Heart left ventricle (tissue), 16 donors: Measurements from ENCODE around the gene CNGA2. TPM values are rescaled to one million over a fixed set of nuclear protein-coding genes. Genes with fewer than 3 reads are reported as not detected.
A peak's percentile ranks its signal among the peaks of the same experiment; 100 is the strongest.

Experiments used
- ATAC-seq, 4 donors: fragments of 200-7000 bp; cut with Tn5 transposase; one replicate each; pipeline ENCODE4 v1.9.1; 2020 to 2022; ENCODE audit warnings: moderate library complexity in 4 of 4, mild to moderate bottlenecking in 3 of 4, moderate number of reproducible peaks in 1 of 4
- DNase-seq, 5 donors: peaks; one replicate each; pipeline ENCODE4 v3.0.0-alpha.2; 2020
- H3K27ac ChIP-seq, 12 donors: fragments of 200-600 bp; sonication (generic) in 4 of 12; one replicate each; pipeline versions ENCODE4 v1.5.0 to v1.8.0; 2016 to 2022; ENCODE audit warnings: mild to moderate bottlenecking in 2 of 12
- H3K27me3 ChIP-seq, 9 donors: fragments of 200-600 bp; sonication (generic) in 2 of 9; one replicate each; pipeline versions ENCODE4 v1.5.1 to v1.8.0; 2016 to 2022; ENCODE audit warnings: mild to moderate bottlenecking in 3 of 9
- H3K36me3 ChIP-seq, 9 donors: fragments of 200-600 bp; sonication (generic) in 2 of 9; one replicate each; pipeline versions ENCODE4 v1.5.0 to v1.8.0; 2018 to 2022; ENCODE audit warnings: mild to moderate bottlenecking in 2 of 9
- H3K4me1 ChIP-seq, 12 donors: fragments of 200-600 bp; sonication (generic) in 4 of 12; one replicate each; pipeline versions ENCODE4 v1.5.0 to v1.8.0; 2016 to 2022; ENCODE audit warnings: mild to moderate bottlenecking in 3 of 12
- H3K4me3 ChIP-seq, 12 donors: fragments of 200-600 bp; sonication (generic) in 4 of 12; one replicate each; pipeline versions ENCODE4 v1.5.0 to v1.8.0; 2017 to 2022; ENCODE audit warnings: mild to moderate bottlenecking in 9 of 12, moderate library complexity in 4 of 12
- H3K9me3 ChIP-seq, 12 donors: fragments of 200-600 bp; sonication (generic) in 4 of 12; one replicate each; pipeline versions ENCODE4 v1.5.0 to v1.8.0; 2016 to 2022; ENCODE audit warnings: mild to moderate bottlenecking in 1 of 12
- POLR2A ChIP-seq, 2 donors: fragments of 450-650 bp; IDR thresholded peaks; one replicate each; pipeline ENCODE4 v1.6.1; 2017; ENCODE audit warnings: antibody characterized with exemption in 2 of 2, mild to moderate bottlenecking in 2 of 2, moderate library complexity in 2 of 2
- WGBS, 4 donors: extraction: QIAGEN DNeasy Blood & Tissue Kit in 2 of 4; methylation state at CpG; one replicate each; pipeline versions ENCODE4 v1.1.5 to v1.1.7; 2013 to 2018; 5-methylcytosine and 5-hydroxymethylcytosine counted together
- intact Hi-C, 10 donors: fragments of 100-400 bp; cut with DNase I; formaldehyde crosslinking; loops; one replicate each; pipeline versions ENCODE4 v1.11.1 to v1.14.2; 2022
- polyA plus RNA-seq, 2 donors: library from polyadenylated mRNA; stranded (reverse); fragments of 200-250 nt; gene quantifications; one replicate each; pipeline ENCODE4 v1.2.3, GENCODE V29; 2013
- total RNA-seq, 9 donors: library from RNA; depleted of rRNA in 2 of 9; stranded (reverse); fragments of >200 nt in 2 of 9; fragmentation: NEBNext Ultra II Directional in 3 of 9; extraction: Animal tissue kit (Norgen Biotek cat#: 25700) in 3 of 9; gene quantifications; one replicate each; pipeline versions ENCODE4 v1.1.0 to v1.2.4, GENCODE V29; 2016 to 2023
- TF ChIP-seq, protein P1 (sequence below), 12 donors: fragments of 200-600 bp; sonication (generic) in 4 of 12; IDR thresholded peaks; one replicate each; pipeline versions ENCODE4 v1.5.0 to v1.8.0; 2018 to 2022; ENCODE audit warnings: antibody characterized with exemption in 12 of 12, mild to moderate bottlenecking in 5 of 12
- donor health status: ischemic (EF 13 %, LVEDD 7.1; RV severe dilation, severe dysfunction).
- donor health status: healthy with polysubstance abuse.
- donor health status: DM: no; HTN: yes; CAD: no.
- donor health status: DM: no; HTN: no; CAD: no.
- donor health status: ischemic (EF 25% LVEDD 6.9; RV normal size, moderate dysfunction).
- donor health status: ischemic (EF 25% LVEDD 5.7; RV mildly dilated, moderate dysfunction).
- donor health status: healthy.
- donor health status: DM: yes; HTN: yes; CAD: no.
- donor health status: ischemic (EF 35%, LVEDD 5.7; RV mildly dilated, moderate dysfunction).
- donor health status: nonischemic (EF 11% LVEDD 7.7; RV severe dilation, severe dysfunction).
- donor health status: DM: yes; HTN: yes; CAD: no.
- donor health status: PGD.
- donor health status: ischemic (EF 29% LVEDD 5.4; RV normal size, mild dysfunction).
- donor health status: nonischemic (EF 23%, LVEDD 6.1; RV moderate dilation, normal function).

CNGA2 gene
- total and polyA plus RNA-seq, 11 donors: not detected

- Histone ChIP-seq H3K4me3 (no peak overlapping the region), H3K9me3 (no peaks in the 10 kb centered on the region), H3K27ac (no peak overlapping the region), H3K36me3 (no peaks in the 10 kb centered on the region), H3K27me3 (peaks cover 0 to 4% (median 0%) of the 10 kb centered on the region in 9 donors), H3K4me1 (no peaks in the 10 kb centered on the region)
- WGBS, 4 donors: 67 to 91% (median 81%) methylated on average over 3 of the region's 3 CpGs
- TF ChIP-seq POLR2A (IDR thresholded peaks at IDR 0.05): no peak
- TF ChIP-seq, protein P1, sequence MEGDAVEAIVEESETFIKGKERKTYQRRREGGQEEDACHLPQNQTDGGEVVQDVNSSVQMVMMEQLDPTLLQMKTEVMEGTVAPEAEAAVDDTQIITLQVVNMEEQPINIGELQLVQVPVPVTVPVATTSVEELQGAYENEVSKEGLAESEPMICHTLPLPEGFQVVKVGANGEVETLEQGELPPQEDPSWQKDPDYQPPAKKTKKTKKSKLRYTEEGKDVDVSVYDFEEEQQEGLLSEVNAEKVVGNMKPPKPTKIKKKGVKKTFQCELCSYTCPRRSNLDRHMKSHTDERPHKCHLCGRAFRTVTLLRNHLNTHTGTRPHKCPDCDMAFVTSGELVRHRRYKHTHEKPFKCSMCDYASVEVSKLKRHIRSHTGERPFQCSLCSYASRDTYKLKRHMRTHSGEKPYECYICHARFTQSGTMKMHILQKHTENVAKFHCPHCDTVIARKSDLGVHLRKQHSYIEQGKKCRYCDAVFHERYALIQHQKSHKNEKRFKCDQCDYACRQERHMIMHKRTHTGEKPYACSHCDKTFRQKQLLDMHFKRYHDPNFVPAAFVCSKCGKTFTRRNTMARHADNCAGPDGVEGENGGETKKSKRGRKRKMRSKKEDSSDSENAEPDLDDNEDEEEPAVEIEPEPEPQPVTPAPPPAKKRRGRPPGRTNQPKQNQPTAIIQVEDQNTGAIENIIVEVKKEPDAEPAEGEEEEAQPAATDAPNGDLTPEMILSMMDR (IDR thresholded peaks at IDR 0.05): no peak
- ATAC-seq (no peak), DNase-seq (no peak)
- intact Hi-C loops: no loop called here
These were observed 37.2 kb downstream of the CNGA2 start for GRCh38 chrX:151771726-151772125.

DNA sequence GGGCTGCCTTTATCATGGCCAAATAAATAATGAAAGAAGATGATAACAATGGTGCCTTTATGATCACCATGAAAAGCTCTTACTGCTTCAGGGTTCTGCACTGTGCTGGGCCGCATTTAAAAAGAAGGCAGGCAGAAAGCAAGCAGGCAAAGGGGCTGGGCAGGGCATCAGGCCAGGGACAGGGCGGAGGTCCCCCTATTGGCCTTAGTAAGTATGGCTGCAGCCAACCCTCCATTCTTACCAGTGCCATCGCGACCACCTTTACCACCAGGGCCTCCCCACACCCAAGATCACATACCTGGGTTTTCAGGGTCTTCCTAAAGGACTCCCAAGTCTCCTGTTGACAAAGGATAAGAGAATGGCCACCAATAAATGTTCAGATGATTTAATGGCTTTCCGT, 38.9 kb downstream of the CNGA2 start:
- Histone ChIP-seq H3K4me1 (no peaks in the 10 kb centered on the region), H3K27ac (no peak overlapping the region), H3K36me3 (no peaks in the 10 kb centered on the region), H3K9me3 (no peaks in the 10 kb centered on the region), H3K4me3 (no peak overlapping the region), H3K27me3 (peaks cover 0 to 5% (median 0%) of the 10 kb centered on the region in 9 donors)
- ATAC-seq (no peak), DNase-seq (no peak)
- WGBS, 4 donors: 50 to 88% (median 76%) methylated on average over 5 of the region's 5 CpGs
- TF ChIP-seq POLR2A (IDR thresholded peaks at IDR 0.05): no peak
- TF ChIP-seq, protein P1 (IDR thresholded peaks at IDR 0.05): no peak
- intact Hi-C loops: no loop called here

GRCh38 chrX:151774421-151774820, 39.9 kb downstream of the CNGA2 start:
- WGBS, 4 donors: 54 to 82% (median 76%) methylated on average over 3 of the region's 3 CpGs
- no peak for ATAC-seq
- Histone ChIP-seq H3K36me3 (no peaks in the 10 kb centered on the region), H3K4me1 (no peaks in the 10 kb centered on the region), H3K27ac (no peak overlapping the region), H3K4me3 (no peak overlapping the region), H3K9me3 (no peaks in the 10 kb centered on the region), H3K27me3 (peaks cover 0 to 5% (median 0%) of the 10 kb centered on the region in 9 donors)
- TF ChIP-seq POLR2A (IDR thresholded peaks at IDR 0.05): no peak
- TF ChIP-seq, protein P1 (IDR thresholded peaks at IDR 0.05): no peak
- intact Hi-C loops: no loop called here
- no peak for DNase-seq

DNA sequence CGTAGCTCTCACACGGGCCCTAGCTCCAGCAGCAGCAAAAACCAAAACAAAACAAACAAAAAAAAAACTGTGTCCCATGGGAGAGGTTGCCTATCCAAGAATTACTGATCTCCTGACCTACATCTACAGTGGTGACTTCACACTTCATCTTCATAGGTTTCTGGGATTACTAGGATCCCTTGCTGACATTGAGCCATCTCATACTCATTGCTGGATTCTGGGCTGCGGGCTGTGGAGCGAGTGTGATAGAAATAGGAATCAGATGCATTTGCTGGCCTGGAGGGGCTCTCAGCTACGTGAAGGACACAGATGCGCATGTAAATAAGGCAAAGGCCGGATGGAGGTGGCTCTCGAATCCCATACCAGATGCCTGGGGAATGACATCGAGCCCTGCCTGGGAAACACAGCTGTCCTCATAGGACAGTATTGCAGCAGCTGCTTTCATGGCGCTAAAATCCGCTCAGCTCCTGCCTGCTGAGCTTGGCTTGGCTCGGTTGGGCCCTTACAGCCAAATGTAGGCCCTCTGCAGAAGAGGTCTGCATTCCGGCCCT, 41.7 kb downstream of the CNGA2 start:
- WGBS, 4 donors: 62 to 67% (median 65%) methylated on average over 11 to 13 of the region's 13 CpGs
- Histone ChIP-seq H3K36me3 (no peaks in the 10 kb centered on the region), H3K4me1 (no peaks in the 10 kb centered on the region), H3K27ac (no peak overlapping the region), H3K9me3 (no peaks in the 10 kb centered on the region), H3K4me3 (no peak overlapping the region), H3K27me3 (peaks cover 0 to 5% (median 0%) of the 10 kb centered on the region in 9 donors)
- peak; percentile 20 to 76 (median 48) for ATAC-seq
- DNase-seq: peak in 3 of 5 donors; percentile 5 to 53 (median 26)
- no peak for TF ChIP-seq POLR2A (IDR thresholded peaks at IDR 0.05)
- TF ChIP-seq, protein P1 (IDR thresholded peaks at IDR 0.05): no peak
- intact Hi-C loops: no loop called here
